Activated T-cell treated with anti-CD3 and anti-CD28 coated beads, Interleukin-2, amount 50 U/mL, for 48 hours (primary cell): ENCODE measurements around the gene ANKRD55.
"Not testable (repeated sequence)": the region's sequence is repeated elsewhere in the genome, so short reads cannot be mapped to it uniquely, and the experiment has no call there.

Source experiments
- DNase-seq, 2 experiments: peaks; one replicate each; pipeline ENCODE4 v3.0.0-alpha.2; 2020

The ANKRD55 gene

DNA sequence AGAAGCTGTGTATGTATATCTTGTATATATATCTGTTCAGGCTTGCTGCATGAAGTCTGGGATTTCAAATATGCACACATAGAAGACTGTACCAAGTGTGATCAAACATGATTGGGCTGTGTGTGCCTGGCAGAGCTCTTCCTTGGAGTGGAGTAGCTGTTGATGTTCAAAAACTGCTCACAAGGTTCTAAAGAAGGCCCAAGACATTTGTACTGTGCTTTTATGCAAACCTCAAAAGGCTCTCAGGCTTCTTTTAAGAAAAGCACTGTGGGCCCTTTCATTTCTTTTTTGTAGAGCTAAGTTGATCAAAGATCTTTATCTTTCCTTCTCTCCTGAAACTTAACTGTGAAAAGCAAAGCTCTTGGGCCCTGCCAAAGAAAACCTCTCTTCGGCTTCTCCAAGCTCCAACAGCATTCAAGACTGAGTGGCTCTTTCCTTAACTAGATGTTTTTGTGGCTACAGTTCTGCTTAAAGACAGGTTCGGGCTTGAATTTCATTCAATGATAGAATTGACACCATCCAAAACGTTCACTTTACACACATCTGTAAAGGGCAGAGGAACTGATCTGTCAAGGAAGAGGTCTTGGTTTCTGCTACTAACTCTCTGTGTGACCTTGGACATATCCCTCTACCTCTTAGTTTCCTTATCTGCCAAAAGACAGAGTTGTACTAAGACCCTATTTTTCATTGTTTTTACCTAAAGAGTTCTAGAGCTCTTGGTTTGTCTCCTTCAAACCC is 132.5 kb downstream of the ANKRD55 start:
- DNase-seq, result no peak

DNA sequence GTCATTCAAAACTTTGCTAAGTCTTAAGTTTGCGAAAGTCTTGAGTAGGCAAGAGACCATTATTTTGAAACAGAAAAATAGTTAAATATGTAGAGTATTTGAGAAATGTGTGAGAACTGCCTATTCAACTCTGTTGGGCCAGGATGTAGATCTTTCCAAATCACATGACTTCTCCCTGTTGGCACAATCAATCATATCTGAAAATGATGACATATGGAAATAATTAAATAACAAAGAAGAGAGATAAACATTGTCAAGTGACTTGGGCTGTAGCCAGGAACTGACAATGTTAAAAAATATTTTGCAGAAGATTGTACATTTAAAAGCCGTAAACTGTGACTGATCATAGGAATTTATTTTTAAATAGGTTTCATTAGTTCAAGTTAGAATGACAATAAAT is 133.8 kb downstream of the ANKRD55 start:
- no peak for DNase-seq

DNA sequence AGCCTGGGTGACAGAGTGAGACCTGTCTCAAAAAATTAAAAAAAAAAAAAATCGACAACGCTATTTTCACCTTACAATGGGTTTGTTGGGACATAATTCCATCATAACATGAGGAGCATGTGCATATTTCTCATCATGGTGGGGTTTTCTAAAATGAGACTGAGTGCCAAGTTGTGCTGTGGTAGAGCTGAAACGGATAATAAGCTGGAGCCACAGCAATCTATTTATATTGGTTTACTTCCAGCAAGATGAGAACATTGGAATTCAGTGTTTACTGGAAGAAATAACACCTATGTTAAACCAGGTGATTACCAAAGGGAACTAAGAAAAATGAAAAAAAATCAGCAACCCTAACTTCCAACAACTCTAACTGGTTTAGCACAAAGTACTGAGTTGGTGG is 136.1 kb downstream of the ANKRD55 start:
- DNase-seq, result no peak

DNA sequence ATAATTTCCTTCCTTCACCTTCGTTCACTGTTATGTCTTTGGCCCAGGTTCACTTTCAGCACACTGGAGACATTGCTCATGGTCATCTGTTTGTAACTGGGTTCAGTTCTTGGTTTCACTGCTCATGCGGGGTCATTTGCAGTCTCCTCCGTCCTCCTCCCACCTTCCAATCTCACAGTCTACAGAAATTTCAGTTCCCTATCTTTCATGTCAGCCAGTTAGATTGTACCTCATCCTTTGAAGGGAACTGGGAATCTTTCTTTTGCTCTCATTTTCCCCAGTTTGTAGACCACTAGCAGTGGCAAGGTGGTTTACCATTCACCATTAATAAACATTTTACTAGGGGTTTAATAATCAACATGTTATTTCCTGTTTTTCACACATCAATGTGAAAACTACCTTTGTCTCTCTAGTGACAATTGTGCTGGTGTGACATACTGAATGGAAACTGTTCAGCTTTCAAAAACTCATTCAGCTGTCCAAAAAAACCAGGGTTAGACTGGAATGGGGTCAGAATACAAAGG is 137.5 kb downstream of the ANKRD55 start:
- DNase-seq, result no peak

DNA sequence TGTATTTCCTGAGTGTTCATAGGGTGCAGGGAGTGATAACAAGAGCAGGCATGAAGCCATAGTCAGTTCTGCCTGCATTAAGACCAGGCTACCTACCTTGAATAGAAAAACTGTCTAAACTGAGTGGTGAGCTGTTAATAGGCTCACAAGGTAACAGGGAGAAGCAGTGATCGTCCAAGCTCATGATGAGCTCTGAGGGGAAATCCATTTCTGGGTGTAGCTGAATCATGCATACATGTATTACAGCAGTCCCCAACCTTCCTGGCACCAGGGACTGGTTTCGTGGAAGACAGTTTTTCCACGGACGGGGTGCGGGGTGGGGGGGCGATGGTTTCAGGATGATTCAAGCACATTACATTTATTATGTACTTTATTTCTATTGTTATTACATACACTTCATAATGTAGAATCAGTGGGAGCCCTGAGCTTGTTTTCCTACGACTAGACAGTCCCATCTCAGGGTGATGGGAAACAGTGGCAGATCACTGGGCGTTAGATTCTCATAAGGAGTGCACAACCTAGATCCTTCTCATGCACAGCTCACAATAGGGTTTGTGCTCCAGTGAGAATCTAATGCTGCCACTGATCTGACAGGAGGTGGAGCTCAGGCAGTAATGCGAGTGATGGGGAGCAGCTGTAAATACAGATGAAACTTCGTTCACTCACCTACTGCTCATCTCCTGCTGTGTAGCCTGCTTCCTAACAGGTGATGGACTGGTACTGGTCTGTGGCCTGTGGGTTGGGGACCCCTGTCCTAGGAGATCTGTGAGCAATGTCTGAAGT is 138.4 kb downstream of the ANKRD55 start:
- DNase-seq, result peak; percentile 82 to 85

DNA sequence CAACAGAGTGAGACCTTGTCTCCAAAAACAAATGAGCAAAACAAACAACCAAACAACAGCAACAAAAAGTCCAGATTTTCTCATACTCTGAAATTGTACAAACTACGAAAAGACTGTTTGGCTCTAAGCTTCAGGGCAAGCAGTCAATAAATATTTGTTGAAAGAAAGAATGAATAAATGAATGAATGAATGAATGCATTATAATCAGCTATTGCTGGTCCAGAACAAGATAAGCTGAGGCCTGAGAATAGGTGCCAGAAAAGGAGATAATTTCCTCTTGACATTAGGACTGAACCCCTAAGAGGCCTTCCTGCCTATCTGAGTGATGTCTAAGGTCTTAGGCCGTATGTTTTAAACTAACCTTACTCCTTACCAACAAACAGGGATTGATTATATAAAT is 139.2 kb downstream of the ANKRD55 start:
- DNase-seq, result no peak

DNA sequence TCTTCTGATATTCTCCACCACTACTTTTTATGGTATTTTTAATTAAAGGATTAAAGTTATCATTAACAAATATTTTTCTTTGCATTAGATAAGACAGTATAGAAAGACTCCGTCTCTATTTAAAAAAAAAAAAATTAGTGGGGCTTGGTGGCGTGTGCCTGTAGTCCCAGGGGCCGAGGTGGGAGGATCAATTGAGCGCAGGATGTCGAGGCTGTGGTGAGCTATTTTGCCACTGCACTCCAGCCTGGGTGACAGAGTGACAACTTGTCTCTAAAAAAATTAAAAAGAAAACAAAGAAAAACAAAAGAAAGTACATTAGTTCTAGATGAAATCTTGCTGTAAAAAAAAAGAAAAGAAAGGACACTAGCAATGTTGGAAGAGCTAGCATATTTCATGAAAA is 141.0 kb downstream of the ANKRD55 start:
- no peak for DNase-seq

DNA sequence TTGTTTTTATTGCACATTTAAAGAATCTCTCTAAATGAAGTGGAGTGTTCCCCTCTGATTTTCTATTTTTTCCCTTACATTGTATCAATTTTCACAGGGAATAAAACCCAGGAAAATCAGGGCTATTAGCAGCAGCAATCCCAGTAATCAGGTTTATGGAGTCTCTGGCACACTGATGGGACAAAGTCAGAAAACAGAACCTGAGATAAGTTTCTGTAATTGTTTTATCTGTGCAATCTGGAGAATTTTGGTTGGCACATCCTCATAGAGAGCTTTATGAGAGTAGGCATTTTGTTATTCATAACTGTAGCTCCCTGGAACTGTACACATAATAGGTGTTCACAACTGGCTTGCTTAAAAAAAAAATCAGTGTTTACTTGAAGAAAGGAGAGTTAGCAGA is 141.5 kb downstream of the ANKRD55 start:
- no peak for DNase-seq

DNA sequence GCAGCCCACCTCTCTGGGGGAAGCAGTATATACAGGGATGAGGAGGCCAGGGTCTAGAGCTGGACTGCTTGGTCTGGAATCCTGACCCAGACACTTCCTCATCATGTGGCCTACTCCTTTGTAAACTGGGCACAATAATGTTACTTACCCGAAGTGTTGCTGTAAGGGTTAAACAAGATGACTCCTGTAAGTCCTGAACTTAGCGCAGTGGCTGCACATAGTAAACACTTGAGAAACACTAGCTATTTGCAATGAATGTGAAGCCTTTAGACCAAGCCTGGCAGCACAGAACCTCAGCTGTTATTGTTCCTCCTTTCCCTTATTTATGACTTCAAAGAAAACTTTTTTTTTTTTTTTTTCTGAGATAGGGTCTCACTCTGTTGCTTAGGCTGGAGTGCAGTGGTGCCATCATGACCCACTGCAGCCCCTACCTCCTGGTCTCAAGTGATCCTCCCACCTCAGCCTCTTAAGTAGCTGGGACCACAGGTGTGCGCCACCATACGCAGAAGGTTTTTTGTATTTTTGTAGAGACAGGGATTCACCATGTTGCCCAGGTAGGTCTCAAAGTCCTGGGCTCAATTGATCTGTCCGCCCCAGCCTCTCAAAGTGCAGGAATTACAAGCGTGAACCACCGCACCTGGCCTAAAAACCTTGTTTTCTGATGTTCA is 142.2 kb downstream of the ANKRD55 start:
- DNase-seq, result no peak

DNA sequence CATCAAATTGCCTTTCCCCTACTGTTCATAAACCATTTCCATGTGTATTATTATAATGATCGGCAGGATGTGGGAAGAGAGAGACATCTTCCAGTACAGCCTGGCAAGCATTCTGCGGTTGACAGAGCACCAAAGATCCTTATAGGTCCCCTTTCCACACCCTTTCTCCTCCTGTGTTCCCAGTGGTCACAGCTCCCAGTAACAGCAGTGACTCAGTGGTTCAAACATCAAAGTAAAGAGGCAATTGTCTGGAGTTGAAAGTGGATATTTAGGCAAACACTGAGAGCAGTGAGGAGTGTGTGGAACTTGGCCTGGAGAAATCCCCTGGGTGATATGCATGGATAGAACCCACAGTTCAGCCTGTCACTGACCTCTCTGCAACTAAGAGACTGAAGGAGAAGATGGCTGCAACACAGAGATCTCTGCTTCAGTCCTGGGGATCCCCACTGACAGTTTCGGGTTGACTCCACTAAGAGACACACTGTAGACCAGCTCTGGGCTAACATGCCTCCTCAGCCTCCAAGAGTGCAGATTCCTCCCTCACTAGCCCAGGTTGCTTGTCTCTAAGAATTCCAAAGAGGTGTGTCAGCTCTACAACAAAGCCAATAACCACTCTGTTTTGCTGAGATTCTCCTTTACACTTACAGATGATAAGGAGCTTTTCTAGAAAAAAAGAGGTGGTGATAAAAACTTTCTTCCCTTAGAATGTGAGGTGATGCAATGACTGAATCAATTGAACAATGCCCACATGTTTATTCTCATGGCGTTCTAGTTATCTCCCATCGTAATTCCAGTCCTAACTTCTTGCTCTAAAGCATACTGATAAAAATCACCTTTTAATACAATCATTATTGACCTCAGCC is 143.9 kb downstream of the ANKRD55 start:
- DNase-seq, result peak; percentile 50 to 59

DNA sequence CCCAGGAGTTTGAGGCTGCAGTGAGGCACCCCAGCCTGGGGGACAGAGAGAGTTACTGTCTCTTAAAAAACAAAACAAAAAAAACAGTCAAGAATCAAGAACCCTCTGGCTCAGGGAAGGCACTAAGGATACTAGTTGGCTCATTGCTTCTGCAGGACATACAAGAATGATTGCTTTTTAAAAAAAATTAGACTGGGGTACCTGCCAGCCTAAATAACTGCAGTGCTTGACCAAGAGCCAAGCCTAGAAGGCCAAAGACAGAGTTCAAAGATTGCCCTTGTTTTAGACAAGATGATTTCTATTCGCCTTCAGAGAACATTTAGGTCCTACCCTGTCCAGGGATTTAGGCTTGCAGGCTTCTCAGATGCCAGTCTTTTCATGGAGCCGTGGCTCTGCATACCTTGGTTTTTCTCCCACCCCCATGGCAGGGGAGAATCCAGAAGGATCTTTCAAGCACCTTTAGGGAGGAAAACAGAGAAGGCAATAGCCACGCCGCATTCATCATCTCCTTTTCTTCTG is 144.6 kb downstream of the ANKRD55 start:
- no peak for DNase-seq

DNA sequence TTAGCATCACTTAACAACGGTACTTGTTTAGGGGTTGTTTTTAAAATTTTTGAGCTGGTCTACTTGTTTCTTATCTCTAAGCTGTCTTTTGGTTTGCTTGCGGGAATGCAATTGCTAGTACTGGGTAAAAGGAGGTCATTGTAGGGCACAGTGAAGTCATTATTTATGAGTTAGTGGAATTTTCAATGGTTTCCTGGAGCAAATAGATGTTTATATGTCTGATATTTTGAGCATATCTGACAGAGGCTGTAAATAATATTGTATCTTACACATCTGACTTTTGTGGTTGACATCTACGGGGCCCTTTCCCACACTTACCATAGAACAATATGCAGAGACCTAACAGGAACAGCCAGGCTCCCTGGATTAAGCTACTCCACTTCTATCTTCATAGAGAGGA is 147.9 kb downstream of the ANKRD55 start:
- DNase-seq, result no peak

DNA sequence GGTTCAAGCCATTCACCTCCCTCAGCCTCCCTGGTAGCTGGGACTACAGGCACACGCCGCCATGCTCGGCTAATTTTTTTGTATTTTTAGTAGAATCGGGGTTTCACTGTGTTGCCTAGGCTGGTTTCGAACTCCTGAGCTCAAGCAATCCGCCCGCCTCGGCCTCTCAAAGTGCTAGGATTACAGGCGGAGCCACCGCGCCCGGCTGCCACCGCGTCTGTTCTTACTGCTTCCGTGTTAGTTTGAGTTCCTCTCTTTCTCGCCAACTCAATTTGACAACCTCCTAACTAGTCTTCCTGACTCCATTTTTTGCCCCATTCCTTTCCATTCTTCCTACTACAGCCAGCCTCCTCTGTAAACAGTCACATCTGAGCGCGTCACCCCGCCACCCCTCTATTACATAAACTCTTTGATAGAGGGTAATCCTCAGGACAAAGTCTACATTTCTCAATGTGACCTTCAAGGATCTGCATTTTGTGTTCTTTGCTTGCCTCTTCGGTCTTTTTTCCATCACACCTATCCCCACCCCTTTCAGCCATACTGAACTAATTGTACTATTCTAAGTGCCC is 149.8 kb downstream of the ANKRD55 start:
- DNase-seq, result no peak

DNA sequence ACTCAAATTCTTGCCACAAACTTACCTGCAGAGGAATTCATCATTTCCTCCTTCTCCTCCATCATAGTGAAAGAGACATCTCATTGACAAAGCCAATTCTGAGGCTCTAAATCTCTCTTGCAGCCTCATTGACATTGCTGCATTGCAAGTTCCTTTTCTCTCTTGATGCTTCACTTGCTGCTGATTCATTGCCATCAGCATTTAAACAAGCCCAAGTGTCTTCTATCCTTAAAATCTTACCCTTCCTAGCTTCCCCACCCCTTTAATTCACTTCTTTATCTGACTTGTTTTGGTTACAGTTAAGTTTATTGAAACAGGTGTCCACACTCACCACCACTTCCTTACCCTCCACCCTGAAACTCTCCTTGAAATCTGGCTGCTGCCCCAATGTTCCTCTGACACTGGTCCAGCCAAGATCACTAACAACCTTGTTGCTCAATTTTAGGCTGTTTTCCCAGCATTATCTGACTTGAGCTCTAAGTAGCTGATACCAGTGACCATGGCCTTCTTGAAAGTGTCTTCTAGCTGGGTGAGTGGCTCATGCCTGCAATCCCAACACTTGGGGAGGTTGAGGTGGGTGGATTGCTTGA is 152.0 kb downstream of the ANKRD55 start:
- not testable (repeated sequence) for DNase-seq

DNA sequence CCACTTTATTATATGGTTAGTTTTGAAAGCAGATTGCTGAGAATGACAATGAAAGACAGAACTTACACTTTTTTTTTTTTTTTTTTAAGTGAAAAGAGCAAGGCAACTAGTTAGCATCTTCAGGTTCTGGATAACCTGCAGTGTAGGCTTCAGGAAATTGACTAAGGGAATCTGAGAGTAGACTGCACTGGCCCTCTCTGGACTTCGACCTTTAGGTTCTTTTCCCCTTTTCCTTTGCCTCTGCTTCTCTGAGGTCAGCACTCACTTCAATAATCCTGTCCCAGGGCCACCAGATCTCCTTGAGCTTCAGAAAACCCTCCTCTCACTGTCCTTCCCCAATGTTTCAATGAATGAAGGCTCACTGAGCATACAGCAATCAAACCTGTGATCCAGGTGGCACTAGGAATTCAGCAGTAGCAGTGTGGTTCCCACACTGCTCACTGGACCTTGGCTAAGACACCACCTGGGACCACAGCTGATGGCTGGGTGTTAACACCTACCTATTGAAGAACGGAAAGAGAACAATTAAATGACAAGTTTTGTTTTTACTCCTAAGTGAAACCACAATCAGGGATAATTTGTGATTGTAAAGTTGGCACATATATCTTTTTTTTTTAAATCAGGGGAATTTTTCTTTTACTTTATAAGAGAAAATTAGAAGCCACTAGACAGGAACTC is 152.6 kb downstream of the ANKRD55 start:
- DNase-seq, result no peak

DNA sequence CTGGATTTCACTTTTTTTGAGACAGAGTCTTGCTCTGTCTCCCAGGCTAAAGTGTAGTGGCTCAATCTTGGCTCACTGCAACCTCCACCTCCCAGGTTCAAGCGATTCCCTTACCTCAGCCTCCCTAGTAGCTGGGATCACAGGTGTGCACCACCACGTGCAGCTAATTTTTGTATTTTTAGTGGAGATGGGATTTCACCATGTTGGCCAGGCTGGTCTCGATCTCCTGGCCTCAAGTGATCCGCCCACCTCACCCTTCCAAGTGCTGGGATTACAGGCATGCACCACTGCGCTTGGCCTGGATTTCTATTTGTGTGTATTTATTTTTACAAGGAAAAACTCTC is 154.0 kb downstream of the ANKRD55 start:
- not testable (repeated sequence) for DNase-seq

DNA sequence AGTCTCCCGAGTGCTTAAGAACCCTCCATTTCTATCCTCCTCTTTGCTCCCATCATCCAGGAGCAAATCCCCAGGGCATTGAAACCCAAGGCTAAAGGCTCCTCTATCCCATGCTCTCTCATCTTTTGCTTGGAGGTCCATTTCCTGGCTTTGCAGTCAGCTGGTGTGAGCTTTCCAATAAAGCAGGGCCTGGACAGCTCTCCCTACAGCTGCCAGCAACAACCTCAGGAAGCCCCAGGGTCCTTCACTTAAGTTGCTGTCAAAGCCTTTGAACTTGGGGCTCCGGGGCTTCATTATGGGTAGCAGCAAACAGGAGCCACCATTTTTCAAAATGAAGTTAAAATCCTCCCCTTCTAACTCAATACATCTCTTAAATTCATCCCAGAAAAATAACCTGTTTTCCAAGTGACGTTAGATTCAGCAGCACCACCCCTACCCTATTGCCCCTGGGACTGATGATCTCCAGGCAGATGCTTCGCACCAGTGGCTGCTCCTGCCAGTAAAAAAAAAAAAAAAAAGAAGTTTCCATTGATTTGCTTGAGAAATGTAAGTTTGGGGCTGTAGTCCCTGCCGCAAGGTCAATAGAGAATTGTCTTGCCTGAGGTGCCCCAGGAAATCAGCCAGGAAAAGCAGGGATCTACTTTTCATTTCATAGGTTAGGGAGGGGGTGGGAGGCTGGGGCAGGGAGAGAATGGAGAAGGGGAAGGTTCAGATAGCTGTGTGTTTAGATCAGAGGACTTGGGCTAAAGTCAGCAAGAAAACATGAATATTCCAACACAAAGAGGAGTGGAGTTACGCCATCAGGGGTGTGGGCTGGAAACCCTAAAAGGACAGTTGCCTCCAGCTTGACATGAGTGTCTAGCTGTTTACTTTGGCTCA is 154.6 kb downstream of the ANKRD55 start:
- DNase-seq, result no peak

DNA sequence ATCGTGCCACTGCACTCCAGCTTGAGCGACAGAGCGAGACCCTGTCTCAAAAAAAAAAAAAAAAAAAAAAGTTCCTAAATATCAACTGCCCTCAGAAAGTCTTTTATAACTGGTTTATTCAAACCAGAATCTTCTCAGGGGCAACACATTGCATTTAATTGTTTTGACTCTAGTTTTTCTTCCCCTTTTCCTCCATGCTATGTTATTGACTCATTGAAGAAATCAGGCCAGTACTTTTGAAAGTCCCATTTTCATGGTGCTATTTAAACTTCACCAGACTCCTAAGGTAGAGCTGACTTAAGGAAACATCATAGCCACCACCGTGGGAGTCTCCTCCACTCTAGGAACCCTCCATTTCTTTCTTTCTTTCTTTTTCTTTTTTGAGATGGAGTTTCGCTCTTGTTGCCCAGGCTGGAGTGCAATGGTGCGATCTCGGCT is 155.3 kb downstream of the ANKRD55 start:
- no peak for DNase-seq

DNA sequence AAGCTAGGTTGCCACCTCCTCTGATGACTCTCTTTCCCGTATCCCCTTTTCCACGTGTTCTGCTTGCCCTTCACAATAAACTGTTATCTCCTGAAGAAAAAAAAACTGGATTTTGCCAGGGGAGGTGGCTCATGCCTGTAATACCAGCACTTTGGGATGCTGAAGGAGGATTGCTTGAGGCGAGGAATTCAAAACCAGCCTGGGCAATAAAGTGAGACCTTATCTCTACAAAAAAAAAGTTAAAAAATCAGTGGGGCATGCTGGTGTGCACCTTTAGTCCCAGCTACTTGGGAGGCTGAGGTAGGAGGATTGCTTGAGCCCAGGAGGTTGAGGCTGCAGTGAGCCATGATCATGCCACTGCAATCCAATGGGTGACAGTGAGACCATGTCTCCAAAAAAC is 156.6 kb downstream of the ANKRD55 start:
- no peak for DNase-seq

DNA sequence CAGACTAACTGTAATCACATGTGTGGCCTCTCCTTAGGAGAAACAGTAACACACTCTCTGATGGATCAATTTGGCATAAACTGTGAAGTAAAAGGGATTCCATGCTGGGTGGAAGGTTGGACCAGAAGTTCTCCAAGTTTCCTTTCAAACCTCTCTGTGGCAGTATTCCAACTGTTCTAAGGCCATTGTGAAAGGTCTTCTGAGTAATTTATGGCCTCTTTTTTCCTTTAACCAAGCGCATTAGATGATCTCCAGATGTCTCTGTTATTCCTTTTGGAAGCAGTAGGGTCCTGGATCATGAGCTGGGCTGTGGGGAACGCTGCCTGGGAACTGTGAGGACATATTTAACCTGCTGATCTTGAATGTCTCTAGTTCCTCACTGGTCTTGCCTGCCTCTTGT is 157.8 kb downstream of the ANKRD55 start:
- no peak for DNase-seq
